ENCODE data around the gene OTUB1. TPM values are rescaled to one million over a fixed set of nuclear protein-coding genes. Genes with fewer than 3 reads are reported as not detected.
"Not testable (repeated sequence)": the region's sequence is repeated elsewhere in the genome, so short reads cannot be mapped to it uniquely, and the experiment has no call there.

OTUB1 gene
- total RNA-seq, 1 donor from 2014 or later, result 38.7 TPM

DNA sequence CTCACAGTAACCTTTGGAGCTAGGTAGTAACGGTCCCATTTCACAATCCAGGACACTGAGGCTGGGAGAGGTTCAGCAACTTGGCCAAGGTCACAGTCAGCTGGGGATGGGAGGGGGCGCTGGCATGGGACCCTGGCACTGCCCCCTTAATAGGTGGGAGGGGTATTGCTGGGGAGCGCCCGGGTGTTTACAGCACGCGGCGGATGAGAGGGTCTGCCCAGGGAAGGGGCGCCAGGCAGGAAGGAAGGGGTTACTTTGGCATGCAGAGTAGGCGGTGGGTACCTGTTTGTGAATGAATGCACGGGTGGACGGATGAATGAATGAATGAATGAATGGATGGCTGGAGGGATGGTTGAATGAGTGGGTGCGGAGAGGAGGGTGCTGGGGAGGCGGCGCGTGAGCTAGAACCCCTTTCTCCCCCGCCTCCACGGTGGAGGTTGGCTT, 48.9 kb downstream of the OTUB1 start:
- DNase-seq (ENCODE audit: low spot score), result no peak
- intact Hi-C loops (cut with DNase I), result loop anchor here (10.0 kb wide), 1 partner anchor 110 kb away; no protein-coding TSS in a partner anchor
- no peak for ATAC-seq

DNA sequence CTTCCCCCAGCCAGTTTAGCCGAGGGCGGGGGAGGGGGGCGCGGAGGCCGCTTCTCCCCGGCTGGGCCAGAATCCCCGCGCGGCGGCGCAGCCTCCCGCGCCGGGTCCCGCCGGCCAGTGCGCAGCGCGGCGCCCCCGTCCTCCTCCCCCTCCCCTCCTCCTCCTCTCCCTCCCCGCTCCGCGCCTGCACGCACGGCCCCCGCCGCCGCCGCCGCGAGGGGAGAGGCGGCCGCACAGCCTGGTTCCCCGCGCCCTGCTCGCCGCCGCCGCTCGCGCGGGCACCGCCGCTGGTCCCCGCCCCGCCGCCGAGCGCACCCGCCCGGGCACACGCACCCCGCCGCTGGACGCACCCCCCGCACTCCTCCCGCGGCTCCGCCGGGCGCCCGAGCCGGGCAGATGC, 49.3 kb downstream of the OTUB1 start, which contains the start of gene FLRT1:
TSS of gene FLRT1 (plus strand) at position 356 of the 400 bp plus-strand sequence. CDS start 80,337 bp downstream, outside the sequence.
- intact Hi-C loops (cut with DNase I), result loop anchor here (10.0 kb wide), 1 partner anchor 109 kb away; no protein-coding TSS in a partner anchor
- DNase-seq (ENCODE audit: low spot score) (no peak), ATAC-seq (no peak)

DNA sequence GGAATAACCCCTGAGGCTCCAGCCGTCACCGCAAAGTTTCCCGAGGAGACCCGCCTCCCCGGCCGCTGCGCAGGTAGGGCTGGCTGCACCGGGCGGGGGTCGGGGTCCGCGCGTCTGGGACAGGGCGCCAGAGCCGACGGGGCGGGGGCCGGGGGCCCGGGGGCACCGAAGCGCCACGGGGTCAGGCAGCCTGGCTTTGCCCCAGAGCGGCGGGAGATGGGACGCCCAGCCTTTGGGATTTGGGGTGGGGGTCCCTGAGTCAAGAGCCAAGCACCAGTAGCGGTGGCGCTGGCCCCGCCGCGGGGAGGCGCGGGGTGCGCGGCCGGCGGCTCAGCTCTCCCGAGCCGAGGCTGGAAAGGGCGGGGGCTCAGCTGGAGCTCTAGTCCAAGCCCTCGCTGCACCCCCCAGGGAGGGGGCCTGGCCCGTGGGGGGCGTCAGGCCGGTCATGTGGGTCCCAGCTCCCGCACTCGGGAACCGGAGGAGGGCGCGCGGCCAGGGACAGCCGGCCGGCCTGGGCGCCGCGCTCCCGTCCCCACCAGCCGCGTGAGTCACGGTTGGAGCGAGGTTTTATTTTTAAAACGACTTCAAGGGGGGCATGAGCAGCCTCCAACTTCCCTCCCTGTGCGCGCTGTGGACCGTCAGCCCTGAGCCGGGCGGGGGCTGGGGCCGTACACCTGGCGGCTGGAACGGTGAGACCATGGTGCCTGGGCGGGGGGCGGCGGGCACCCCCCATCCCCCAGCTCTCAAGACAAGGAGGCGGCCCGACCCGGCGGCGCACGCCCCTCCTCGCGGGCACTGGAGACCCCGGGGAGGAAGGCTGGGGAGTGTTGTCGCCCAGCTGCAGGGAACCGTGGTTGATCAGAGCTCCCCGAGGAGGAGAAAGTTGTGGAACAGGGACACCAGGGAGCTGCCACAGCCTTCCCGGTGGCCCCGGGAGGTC, 50.1 kb downstream of the OTUB1 start:
- ATAC-seq (peak; percentile 5), DNase-seq (ENCODE audit: low spot score) (no peak)
- intact Hi-C loops (cut with DNase I), result loop anchor here (10.0 kb wide), 1 partner anchor 108 kb away; no protein-coding TSS in a partner anchor

DNA sequence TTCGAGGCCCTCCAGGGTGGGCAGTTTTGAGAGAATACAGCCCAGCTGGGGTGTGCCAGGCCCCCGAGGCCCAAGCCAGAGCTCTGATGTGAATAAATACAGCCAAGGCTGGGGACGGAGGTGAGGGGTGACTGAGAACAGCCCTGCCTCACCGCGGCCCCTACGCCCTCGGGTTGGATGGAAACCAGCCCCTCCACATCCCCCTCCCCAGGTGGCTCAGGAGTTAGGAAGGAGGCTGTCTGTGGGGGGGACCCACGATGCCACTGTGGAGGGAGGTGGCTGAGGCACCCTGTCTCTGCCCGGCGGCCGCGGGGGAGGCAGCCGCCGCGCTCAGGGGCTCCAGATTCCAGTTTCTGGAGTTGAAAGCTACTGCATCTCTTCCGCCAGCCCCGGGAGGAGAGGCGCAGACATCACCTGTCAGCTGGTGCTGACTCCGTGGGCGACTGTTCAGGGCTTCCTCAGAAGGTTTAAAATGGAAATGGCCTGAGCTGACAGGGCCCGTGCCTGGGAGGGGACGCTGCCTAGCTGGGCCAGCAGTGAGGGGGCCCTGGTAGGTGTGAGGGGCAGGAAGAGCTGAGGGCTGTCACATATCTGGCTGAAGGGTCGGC, 50.9 kb downstream of the OTUB1 start:
- intact Hi-C loops (cut with DNase I), result loop anchor here (10.0 kb wide), 1 partner anchor 108 kb away; no protein-coding TSS in a partner anchor
- no peak for DNase-seq (ENCODE audit: low spot score)
- ATAC-seq, result peak; percentile 6

DNA sequence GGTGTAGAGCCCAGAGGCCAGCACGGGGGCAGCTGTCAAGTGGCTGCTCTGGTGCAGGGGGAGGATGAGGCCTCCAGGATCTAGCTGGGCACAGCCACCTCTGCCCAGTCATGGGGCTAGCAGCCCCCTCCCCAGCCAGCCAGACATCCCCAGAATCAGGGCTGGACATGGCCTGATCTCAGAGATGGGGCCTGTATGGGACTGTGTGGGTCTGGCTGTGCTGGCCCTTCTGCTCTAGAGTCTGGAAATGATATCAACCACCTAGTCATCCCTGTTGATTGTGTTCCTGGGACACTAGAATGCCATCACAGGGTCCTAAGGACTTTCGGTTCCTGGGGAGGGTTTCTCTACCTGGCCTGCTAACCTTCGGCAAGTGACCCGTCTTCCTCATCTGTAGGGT, 52.3 kb downstream of the OTUB1 start:
- no peak for ATAC-seq
- intact Hi-C loops (cut with DNase I), result loop anchor here (10.0 kb wide), 1 partner anchor 106 kb away; no protein-coding TSS in a partner anchor
- DNase-seq (ENCODE audit: low spot score), result no peak

DNA sequence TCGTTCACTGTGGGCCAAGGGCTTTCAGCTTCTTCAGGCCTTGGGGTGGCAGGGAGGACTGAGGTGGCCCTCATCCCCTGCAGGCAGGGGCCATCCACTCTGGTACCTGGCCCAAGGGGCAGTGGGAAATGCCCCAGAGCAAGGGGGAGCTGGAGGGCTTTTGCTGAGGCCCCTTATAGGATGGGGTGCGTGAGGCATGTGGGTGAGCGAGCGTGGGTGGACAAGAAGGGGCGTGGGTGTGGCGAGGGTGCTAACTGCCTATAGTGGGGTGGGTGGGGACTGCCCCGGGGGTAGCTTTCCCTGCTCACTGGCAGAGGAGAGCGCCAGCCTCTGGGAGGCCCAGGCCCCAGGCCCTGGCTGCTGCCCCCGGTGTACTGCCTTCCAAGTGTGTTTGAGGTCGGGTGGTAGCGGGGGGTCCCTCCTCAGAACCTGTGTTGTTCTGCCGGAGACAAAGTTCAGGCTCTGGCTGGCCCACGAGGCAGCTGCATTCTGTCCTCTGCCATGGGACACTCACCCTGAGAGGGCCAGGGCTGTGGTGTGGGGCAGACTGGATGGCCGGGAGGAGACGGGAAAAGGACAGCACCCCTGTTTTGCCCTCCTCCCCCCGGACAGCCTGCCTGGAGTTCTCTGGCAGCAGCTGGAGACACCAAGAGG, 52.9 kb downstream of the OTUB1 start:
- ATAC-seq (no peak), DNase-seq (ENCODE audit: low spot score) (no peak)
- intact Hi-C loops (cut with DNase I), result loop anchor here (10.0 kb wide), 1 partner anchor 106 kb away; no protein-coding TSS in a partner anchor

DNA sequence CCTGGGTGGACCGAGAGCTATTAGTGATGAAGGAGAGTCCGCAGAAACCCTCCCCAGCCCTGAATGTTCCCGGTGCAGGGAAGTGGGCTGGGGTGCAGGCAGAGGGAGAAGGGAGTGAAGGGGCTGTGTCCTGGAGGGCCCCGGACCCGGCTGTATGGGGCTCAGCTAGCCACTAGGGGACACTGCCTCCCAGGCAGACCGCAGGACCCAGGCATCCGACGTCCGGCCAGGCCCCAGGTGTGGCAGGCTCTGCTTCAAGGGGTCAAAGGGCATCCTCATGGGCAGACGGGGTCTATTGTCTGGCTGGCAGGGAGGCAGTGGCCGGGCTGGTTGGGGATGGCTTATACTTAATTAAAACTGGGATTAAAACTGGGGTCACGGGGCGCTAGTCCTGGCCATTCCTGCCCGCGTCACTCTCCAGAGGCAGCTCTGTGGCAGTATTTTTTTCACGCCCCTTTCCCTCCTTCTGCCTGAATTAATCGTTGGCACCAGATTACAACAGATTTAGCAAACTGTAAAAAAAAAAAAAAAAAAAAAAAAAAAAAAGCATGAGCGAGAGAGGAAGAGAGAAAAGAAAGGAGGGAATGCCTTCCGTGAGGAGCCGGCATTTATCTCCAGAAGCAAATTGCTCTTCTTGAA, 54.6 kb downstream of the OTUB1 start:
- no peak for DNase-seq (ENCODE audit: low spot score)
- ATAC-seq, result peak; percentile 31
- intact Hi-C loops (cut with DNase I), result no loop called here

DNA sequence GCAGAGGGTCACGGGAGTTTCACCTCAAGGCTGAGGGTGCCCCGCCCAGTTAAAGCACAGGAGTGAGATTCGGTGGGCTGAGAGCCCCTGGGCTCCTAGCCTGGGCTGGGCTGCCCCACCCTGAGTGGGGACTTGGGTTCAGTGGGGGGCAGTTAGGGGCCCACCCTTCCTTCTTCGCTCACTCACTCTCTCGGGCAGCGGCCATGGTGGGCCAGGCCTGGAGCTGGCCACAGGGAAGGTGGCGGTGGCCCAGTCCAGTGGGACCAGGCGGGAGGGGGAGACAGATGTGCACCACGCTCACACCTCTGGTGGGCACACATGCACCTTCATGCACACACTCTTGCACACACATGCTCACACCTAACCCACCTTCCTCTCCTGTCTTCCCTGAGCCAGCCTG, 55.6 kb downstream of the OTUB1 start:
- intact Hi-C loops (cut with DNase I), result no loop called here
- ATAC-seq (no peak), DNase-seq (ENCODE audit: low spot score) (no peak)

DNA sequence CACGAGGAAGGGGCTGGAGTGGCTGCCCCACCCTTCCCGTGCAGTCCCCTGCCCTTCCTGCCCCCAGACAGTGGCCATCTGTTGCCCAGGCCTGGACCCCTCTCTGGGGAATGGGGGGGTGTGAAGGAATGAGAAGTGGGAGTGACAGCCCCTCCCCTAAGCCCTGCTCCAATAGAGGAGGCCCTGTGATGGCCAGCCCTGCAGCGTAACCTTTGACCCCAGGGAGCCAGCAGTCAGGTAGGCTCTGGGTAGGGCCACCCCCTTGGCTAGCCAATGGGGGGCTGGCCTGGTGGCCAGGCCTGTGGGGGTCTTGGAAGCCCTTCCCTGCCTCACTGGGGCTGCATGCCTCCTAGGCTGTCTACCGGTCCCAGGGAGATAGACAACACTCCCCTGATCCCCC, 56.1 kb downstream of the OTUB1 start:
- intact Hi-C loops (cut with DNase I), result no loop called here
- no peak for ATAC-seq
- no peak for DNase-seq (ENCODE audit: low spot score)

DNA sequence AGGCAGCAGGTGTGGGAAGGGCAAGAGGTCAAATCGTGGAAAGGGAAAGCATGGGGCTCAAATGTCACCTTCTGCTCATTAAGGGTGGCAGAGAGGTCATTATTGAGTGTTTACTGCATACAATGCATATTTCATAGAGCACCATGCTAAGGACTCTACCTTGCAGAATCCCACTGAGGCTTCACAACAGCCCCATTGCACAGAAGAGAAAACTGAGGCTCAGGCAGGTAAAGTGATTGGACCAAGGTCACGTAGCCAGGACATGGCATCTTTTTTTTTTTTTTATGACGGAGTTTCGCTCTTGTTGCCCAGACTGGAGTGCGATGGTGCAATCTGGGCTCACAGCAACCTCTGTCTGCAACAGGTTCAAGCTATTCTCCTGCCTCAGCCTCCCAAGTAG, 57.3 kb downstream of the OTUB1 start:
- no peak for ATAC-seq
- intact Hi-C loops (cut with DNase I), result no loop called here
- no peak for DNase-seq (ENCODE audit: low spot score)

DNA sequence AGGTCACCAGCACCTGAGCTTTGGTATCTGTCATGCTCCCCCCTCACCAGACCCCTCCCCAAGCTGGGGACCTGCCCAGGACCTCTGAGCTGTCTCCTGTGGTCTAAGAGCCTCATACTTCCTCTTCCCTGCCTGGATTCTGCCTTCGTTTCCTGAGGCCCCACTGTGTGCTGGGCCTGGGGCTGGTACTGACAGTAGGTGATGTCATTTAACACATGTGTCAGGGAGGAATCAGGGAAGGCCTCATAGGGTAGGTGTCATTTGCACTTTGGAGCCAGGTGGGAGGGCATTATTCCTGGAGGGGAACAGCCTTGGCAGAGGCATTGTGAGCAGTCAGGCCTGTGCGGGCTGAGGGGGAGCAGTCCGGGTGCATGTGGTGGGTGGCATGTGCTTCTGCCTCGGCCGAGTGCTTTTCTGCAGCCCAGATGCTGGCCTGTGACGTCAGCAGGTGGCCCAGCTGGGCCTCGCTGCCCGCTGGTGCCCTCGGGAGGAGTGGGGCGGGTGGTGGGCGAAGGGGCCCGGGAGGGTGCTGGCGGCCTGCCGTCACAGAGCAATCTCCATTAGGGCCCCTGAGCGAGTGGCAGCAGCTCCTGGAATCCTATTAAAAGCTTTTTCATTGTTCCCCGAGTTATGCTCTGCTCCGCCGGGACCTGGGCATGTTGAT, 58.6 kb downstream of the OTUB1 start:
- intact Hi-C loops (cut with DNase I), result no loop called here
- peak; percentile 9 for ATAC-seq
- peak; percentile 74 for DNase-seq (ENCODE audit: low spot score)

DNA sequence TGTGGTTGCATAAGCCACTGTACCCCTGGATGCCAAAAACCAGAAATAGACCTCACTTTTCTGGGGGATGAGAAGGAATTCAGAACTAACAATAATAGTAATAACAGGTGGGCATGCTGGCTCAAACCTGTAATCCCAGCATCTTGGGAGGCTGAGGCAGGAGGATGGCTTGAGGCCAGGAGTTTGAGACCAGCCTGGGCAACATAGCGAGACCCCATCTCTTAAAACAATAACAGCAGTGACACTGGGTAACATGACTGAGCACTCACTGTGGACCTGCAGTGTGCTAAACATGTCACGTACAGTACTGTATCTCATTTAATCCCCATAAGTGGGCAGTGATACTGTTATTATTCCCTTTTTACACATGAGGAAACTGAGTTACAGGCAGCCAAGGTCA, 59.5 kb downstream of the OTUB1 start:
- no peak for ATAC-seq
- intact Hi-C loops (cut with DNase I), result no loop called here
- DNase-seq (ENCODE audit: low spot score), result no peak

DNA sequence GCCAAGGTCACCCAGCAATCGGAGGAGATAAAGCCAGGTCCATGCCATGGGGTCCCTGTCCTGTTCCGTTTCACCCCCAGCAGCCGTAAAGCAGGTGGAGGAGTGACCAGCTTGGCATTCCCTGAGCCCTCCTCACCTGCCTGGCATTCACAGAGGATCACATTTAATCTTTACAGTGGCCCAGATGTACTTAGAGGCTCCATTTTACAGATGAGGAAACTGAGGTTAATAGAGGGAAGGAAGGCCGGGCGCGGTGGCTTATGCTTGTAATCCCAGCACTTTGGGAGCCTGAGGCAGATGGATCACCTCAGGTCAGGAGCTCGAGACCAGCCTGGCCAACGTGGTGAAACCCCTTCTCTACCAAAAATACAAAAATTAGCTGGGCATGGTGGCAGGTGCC, 61.1 kb downstream of the OTUB1 start:
- intact Hi-C loops (cut with DNase I); ATAC-seq; DNase-seq (ENCODE audit: low spot score): not testable (repeated sequence)

Other genes with a start within 250 kb of the OTUB1 start
- gene ZFTA, start 217.7 kb upstream of the OTUB1 start, total RNA-seq, result 30.2 TPM
- gene SPINDOC, start 173.0 kb upstream of the OTUB1 start, total RNA-seq, result 16.0 TPM
- gene MARK2, start 147.3 kb upstream of the OTUB1 start, total RNA-seq, result 29.8 TPM
- gene RCOR2, start 69.3 kb upstream of the OTUB1 start, total RNA-seq, result 0.40 TPM
- 14.5 TPM for gene NAA40, start 47.4 kb upstream of the OTUB1 start, total RNA-seq
- gene COX8A, start 11.8 kb upstream of the OTUB1 start, total RNA-seq, result 118 TPM
- gene FLRT1, start 49.5 kb downstream of the OTUB1 start, total RNA-seq, result 3.5 TPM
- gene MACROD1, start 179.7 kb downstream of the OTUB1 start, total RNA-seq, result 20.6 TPM
- gene STIP1, start 199.7 kb downstream of the OTUB1 start, total RNA-seq, result 87.6 TPM
- gene FERMT3, start 220.3 kb downstream of the OTUB1 start, total RNA-seq, result 20.7 TPM
- 20.6 TPM for gene TRPT1, start 239.7 kb downstream of the OTUB1 start, total RNA-seq
- gene NUDT22, start 239.8 kb downstream of the OTUB1 start, total RNA-seq, result 28.0 TPM
- 30.4 TPM for gene DNAJC4, start 244.1 kb downstream of the OTUB1 start, total RNA-seq
- 134 TPM for gene VEGFB, start 248.1 kb downstream of the OTUB1 start, total RNA-seq

All from sciatic nerve (tissue), 2 donors.